ENCODE data around the gene FNIP1.
"Not testable (repeated sequence)": the region's sequence is repeated elsewhere in the genome, so short reads cannot be mapped to it uniquely, and the experiment has no call there.

Gene FNIP1

GRCh38 chr5:131796793-131797693 is at the start of gene FNIP1:
FNIP1 (minus strand) TSS chr5:131797017; CDS start chr5:131796921, 96 bp downstream.
- DNase-seq (ENCODE audit: low read depth) = peak; percentile 90
- peak within 1 kb of the TSS; percentile 95 for H3K4me3 ChIP-seq (ENCODE audit: low read depth, low read length)
- in situ Hi-C loops (cut with HindIII; ENCODE audit: low sequenced_read_pairs) = no loop called here
- TF ChIP-seq CTCF (IDR thresholded peaks at IDR 0.05; ENCODE audit: low read depth, low read length, missing control alignments) = no peak

GRCh38 chr5:131846536-131846935 is 49.7 kb upstream of the FNIP1 start:
- in situ Hi-C loops (cut with HindIII; ENCODE audit: low sequenced_read_pairs) = no loop called here
- TF ChIP-seq CTCF (IDR thresholded peaks at IDR 0.05; ENCODE audit: low read depth, low read length, missing control alignments) = no peak
- no peak overlapping the region for H3K4me3 ChIP-seq (ENCODE audit: low read depth, low read length)
- no peak for DNase-seq (ENCODE audit: low read depth)

GRCh38 chr5:131845828-131846227 is 49.0 kb upstream of the FNIP1 start:
- no peak for DNase-seq (ENCODE audit: low read depth)
- no peak overlapping the region for H3K4me3 ChIP-seq (ENCODE audit: low read depth, low read length)
- no peak for TF ChIP-seq CTCF (IDR thresholded peaks at IDR 0.05; ENCODE audit: low read depth, low read length, missing control alignments)
- in situ Hi-C loops (cut with HindIII; ENCODE audit: low sequenced_read_pairs) = no loop called here

- H3K4me3 ChIP-seq (ENCODE audit: low read depth, low read length); DNase-seq (ENCODE audit: low read depth); in situ Hi-C loops (cut with HindIII; ENCODE audit: low sequenced_read_pairs): not testable (repeated sequence)
Measured at GRCh38 chr5:131842971-131843370, 46.2 kb upstream of the FNIP1 start.

- H3K4me3 ChIP-seq (ENCODE audit: low read depth, low read length); DNase-seq (ENCODE audit: low read depth); in situ Hi-C loops (cut with HindIII; ENCODE audit: low sequenced_read_pairs): not testable (repeated sequence)
Measured at GRCh38 chr5:131832702-131833101, 35.9 kb upstream of the FNIP1 start.

- in situ Hi-C loops (cut with HindIII; ENCODE audit: low sequenced_read_pairs) = no loop called here
- no peak for TF ChIP-seq CTCF (IDR thresholded peaks at IDR 0.05; ENCODE audit: low read depth, low read length, missing control alignments)
- DNase-seq (ENCODE audit: low read depth) = no peak
- H3K4me3 ChIP-seq (ENCODE audit: low read depth, low read length) = no peak overlapping the region
Measured at GRCh38 chr5:131825404-131826013, 28.7 kb upstream of the FNIP1 start.

GRCh38 chr5:131824631-131825030 is 27.8 kb upstream of the FNIP1 start:
- no peak for TF ChIP-seq CTCF (IDR thresholded peaks at IDR 0.05; ENCODE audit: low read depth, low read length, missing control alignments)
- in situ Hi-C loops (cut with HindIII; ENCODE audit: low sequenced_read_pairs) = no loop called here
- DNase-seq (ENCODE audit: low read depth) = no peak
- H3K4me3 ChIP-seq (ENCODE audit: low read depth, low read length) = no peak overlapping the region
